Testis (tissue), 3 donors: Measurements from ENCODE around the gene SUPT3H. TPM values are rescaled to one million over a fixed set of nuclear protein-coding genes. Genes with fewer than 3 reads are reported as not detected.

Source experiments
- DNase-seq: peaks from one replicate; pipeline ENCODE4 v3.0.0-alpha.2; 2019
- H3K27ac ChIP-seq, 2 donors: fragments of 200-600 bp; sonication (generic); one replicate each; pipeline ENCODE4 v1.5.1; 2019
- H3K27me3 ChIP-seq: fragments of 200-600 bp; sonication (generic); one replicate; pipeline ENCODE4 v1.5.1; 2019
- H3K36me3 ChIP-seq: fragments of 200-600 bp; sonication (generic); one replicate; pipeline ENCODE4 v1.5.1; 2017; ENCODE audit warnings: low read depth; ENCODE audit errors: missing control alignments
- H3K4me1 ChIP-seq: fragments of 200-600 bp; sonication (generic); one replicate; pipeline ENCODE4 v1.5.1; 2019
- H3K4me3 ChIP-seq, 2 donors: fragments of 200-600 bp; sonication (generic); one replicate each; pipeline ENCODE4 v1.5.1; 2017 to 2019
- H3K9me3 ChIP-seq: fragments of 200-600 bp; sonication (generic); one replicate; pipeline ENCODE4 v1.5.1; 2017
- POLR2A ChIP-seq: fragments of 450-650 bp; IDR thresholded peaks from one replicate; pipeline ENCODE4 v1.6.1; 2017; ENCODE audit warnings: antibody characterized with exemption, mild to moderate bottlenecking, moderate library complexity
- WGBS, 2 donors: methylation state at CpG; one replicate each; pipeline ENCODE4 v1.1.5; 2018; 5-methylcytosine and 5-hydroxymethylcytosine counted together
- intact Hi-C: fragments of 100-400 bp; cut with DNase I; formaldehyde crosslinking; loops from one replicate; pipeline ENCODE4 v1.15.1; 2023; ENCODE audit warnings: low total_unique reads
- polyA plus RNA-seq: library from polyadenylated mRNA; stranded (reverse); fragments of 350-450 nt; fragmentation: Illumina TruSeq; extraction: RNeasy Lipid Tissue Mini Kit (QIAGEN cat#74804); gene quantifications from one replicate; pipeline ENCODE4 v1.2.3, GENCODE V29; 2014; ENCODE audit warnings: low read depth, low replicate concordance; ENCODE audit not compliant: insufficient read depth
- total RNA-seq, 2 donors: library from RNA; depleted of rRNA; stranded (reverse); fragments of >200 nt; gene quantifications; one replicate each; pipeline ENCODE4 v1.2.3, GENCODE V29; 2016
- TF ChIP-seq, protein P1 (sequence below), 3 experiments: fragments of 450-650 bp in 2 of 3; fragments of 200-600 bp in 1 of 3; sonication (generic) in 1 of 3; IDR thresholded peaks; one replicate each; pipeline ENCODE4 v1.5.1; 2016 to 2019; ENCODE audit warnings: antibody characterized with exemption in 3 of 3, mild to moderate bottlenecking in 2 of 3, moderate library complexity in 1 of 3

The SUPT3H gene
- total and polyA plus RNA-seq, 3 donors from 2014 or later: 29.4 to 35.9 (median 30.8) TPM

- no peaks in the 10 kb centered on the region for H3K36me3 ChIP-seq
- no peak for DNase-seq
- no peaks in the 10 kb centered on the region for H3K9me3 ChIP-seq
- H3K4me3 ChIP-seq: no peak overlapping the region
- H3K27ac ChIP-seq: no peak overlapping the region
- intact Hi-C loops: no loop called here
- no peak for TF ChIP-seq POLR2A
- TF ChIP-seq, protein P1, sequence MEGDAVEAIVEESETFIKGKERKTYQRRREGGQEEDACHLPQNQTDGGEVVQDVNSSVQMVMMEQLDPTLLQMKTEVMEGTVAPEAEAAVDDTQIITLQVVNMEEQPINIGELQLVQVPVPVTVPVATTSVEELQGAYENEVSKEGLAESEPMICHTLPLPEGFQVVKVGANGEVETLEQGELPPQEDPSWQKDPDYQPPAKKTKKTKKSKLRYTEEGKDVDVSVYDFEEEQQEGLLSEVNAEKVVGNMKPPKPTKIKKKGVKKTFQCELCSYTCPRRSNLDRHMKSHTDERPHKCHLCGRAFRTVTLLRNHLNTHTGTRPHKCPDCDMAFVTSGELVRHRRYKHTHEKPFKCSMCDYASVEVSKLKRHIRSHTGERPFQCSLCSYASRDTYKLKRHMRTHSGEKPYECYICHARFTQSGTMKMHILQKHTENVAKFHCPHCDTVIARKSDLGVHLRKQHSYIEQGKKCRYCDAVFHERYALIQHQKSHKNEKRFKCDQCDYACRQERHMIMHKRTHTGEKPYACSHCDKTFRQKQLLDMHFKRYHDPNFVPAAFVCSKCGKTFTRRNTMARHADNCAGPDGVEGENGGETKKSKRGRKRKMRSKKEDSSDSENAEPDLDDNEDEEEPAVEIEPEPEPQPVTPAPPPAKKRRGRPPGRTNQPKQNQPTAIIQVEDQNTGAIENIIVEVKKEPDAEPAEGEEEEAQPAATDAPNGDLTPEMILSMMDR (IDR thresholded peaks at IDR 0.05): no peak
- H3K27me3 ChIP-seq: no peaks in the 10 kb centered on the region
- 63 to 67% methylated on average over 3 of the region's 3 CpGs for WGBS, 2 donors
- no peaks in the 10 kb centered on the region for H3K4me1 ChIP-seq
These were observed 320.0 kb downstream of the SUPT3H start for GRCh38 chr6:45057711-45058110.

DNA sequence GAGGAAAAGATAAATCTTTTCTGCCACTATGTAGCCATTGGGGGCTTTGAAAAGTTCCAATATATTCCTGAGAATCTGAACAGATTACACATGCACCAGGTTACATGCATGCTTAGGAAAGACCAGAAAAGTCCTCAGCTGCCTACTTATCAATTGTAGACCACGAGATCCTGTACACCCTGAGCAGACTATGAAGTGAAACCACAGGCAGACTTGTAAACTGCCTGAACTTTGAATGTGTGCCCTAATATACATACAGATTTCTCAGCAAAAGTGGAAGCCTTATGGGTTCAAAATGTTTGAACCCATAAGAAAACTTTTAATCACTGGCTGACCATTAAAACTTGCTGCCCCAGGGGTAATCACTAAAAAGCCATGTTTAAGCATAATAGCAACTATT is 323.1 kb downstream of the SUPT3H start:
- no peak for DNase-seq
- no peak overlapping the region for H3K27ac ChIP-seq
- no peak for TF ChIP-seq POLR2A
- TF ChIP-seq, protein P1 (IDR thresholded peaks at IDR 0.05): no peak
- H3K36me3 ChIP-seq: no peaks in the 10 kb centered on the region
- no peaks in the 10 kb centered on the region for H3K9me3 ChIP-seq
- no peak overlapping the region for H3K4me3 ChIP-seq
- no peaks in the 10 kb centered on the region for H3K27me3 ChIP-seq
- intact Hi-C loops: no loop called here
- WGBS, 2 donors: 62 to 73% methylated on average over 1 of the region's 1 CpG
- no peaks in the 10 kb centered on the region for H3K4me1 ChIP-seq

DNA sequence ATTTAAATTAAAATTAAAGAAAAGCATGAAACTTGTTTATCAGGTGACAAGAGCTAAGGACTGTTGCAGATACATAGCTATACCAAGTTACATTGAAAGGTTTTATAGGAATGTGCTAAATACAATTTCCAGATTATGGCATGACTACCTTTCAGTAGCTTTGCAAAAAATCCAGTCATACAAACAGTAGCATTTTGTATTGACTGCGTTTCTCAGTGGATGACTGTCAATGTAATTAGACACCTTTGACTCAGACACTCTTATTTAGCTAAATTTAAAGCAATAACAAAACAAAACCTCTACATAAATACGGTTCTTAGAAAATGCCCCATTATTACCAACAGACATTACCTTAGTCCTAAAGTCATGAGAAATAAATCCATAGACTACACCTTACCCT is 325.4 kb downstream of the SUPT3H start:
- Histone ChIP-seq H3K9me3 (no peaks in the 10 kb centered on the region), H3K36me3 (no peaks in the 10 kb centered on the region), H3K27ac (no peak overlapping the region), H3K4me3 (no peak overlapping the region), H3K4me1 (no peaks in the 10 kb centered on the region), H3K27me3 (no peaks in the 10 kb centered on the region)
- TF ChIP-seq, protein P1 (IDR thresholded peaks at IDR 0.05): no peak
- no peak for TF ChIP-seq POLR2A
- 86 to 92% methylated on average over 2 of the region's 2 CpGs for WGBS, 2 donors
- intact Hi-C loops: no loop called here
- DNase-seq: no peak

- DNase-seq: no peak
- Histone ChIP-seq H3K4me1 (no peaks in the 10 kb centered on the region), H3K36me3 (no peaks in the 10 kb centered on the region), H3K4me3 (no peak overlapping the region), H3K27ac (no peak overlapping the region), H3K9me3 (no peaks in the 10 kb centered on the region), H3K27me3 (no peaks in the 10 kb centered on the region)
- 92 to 93% methylated on average over 5 of the region's 5 CpGs for WGBS, 2 donors
- intact Hi-C loops: no loop called here
- TF ChIP-seq POLR2A: no peak
- TF ChIP-seq, protein P1 (IDR thresholded peaks at IDR 0.05): no peak
These were observed 328.4 kb downstream of the SUPT3H start for GRCh38 chr6:45049188-45049843.

GRCh38 chr6:45047573-45047972 is 330.2 kb downstream of the SUPT3H start:
- Histone ChIP-seq H3K36me3 (no peaks in the 10 kb centered on the region), H3K9me3 (no peaks in the 10 kb centered on the region), H3K27ac (no peak overlapping the region), H3K27me3 (no peaks in the 10 kb centered on the region), H3K4me3 (no peak overlapping the region), H3K4me1 (no peaks in the 10 kb centered on the region)
- TF ChIP-seq POLR2A: no peak
- TF ChIP-seq, protein P1 (IDR thresholded peaks at IDR 0.05): no peak
- no peak for DNase-seq
- WGBS, 2 donors: 83 to 88% methylated on average over 1 of the region's 1 CpG
- intact Hi-C loops: no loop called here
